Measurements from ENCODE around the gene LSM6.

DNA sequence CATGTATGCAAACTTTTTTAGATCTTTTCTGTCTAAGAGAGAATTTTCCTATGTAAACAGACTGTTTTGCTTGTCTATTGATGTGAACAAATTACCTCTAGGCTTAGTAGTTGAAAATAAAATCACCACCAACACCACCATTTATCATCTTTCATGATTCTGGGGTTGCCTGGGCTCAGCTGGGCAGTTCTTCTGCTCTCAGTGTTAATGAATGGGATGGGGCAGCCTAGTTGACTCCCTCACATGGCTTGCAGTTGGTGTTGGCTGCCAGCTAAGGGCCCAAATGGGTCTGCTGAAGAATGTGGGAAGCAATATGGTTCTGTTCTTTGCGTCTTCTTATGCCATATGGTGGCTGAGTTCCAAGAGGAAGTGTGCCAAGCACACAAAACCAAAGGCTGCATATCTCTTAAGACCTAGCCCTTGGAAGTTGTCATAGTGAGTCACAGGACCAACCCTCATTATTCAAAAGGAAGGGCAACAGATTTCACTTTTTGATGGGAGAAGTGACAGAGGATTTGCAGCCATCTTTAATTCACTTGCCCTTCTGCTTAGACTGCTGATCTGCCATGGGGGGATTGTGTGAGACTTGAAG lies 56.7 kb downstream of the LSM6 start:
- TF ChIP-seq, protein P1, sequence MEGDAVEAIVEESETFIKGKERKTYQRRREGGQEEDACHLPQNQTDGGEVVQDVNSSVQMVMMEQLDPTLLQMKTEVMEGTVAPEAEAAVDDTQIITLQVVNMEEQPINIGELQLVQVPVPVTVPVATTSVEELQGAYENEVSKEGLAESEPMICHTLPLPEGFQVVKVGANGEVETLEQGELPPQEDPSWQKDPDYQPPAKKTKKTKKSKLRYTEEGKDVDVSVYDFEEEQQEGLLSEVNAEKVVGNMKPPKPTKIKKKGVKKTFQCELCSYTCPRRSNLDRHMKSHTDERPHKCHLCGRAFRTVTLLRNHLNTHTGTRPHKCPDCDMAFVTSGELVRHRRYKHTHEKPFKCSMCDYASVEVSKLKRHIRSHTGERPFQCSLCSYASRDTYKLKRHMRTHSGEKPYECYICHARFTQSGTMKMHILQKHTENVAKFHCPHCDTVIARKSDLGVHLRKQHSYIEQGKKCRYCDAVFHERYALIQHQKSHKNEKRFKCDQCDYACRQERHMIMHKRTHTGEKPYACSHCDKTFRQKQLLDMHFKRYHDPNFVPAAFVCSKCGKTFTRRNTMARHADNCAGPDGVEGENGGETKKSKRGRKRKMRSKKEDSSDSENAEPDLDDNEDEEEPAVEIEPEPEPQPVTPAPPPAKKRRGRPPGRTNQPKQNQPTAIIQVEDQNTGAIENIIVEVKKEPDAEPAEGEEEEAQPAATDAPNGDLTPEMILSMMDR (IDR thresholded peaks at IDR 0.05), result no peak
- no peak for TF ChIP-seq POLR2A (IDR thresholded peaks at IDR 0.05)

All from lower leg skin (tissue), 3 donors.